NB4 (cell line): ENCODE measurements around the gene TYW1B.
"Not testable (repeated sequence)": the region's sequence is repeated elsewhere in the genome, so short reads cannot be mapped to it uniquely, and the experiment has no call there.

Source experiments
- CTCF ChIP-seq: IDR thresholded peaks from one replicate; pipeline ENCODE4 v1.5.1; 2012; ENCODE audit warnings: low read depth, low read length
- POLR2A ChIP-seq: IDR thresholded peaks from 2 replicates; pipeline ENCODE4 v1.6.1; 2011; ENCODE audit warnings: mild to moderate bottlenecking; ENCODE audit not compliant: insufficient read length; ENCODE audit errors: extremely low read depth

GRCh38 chr7:72544531-72544930 is 283.5 kb downstream of the TYW1B start:
- not testable (repeated sequence) for TF ChIP-seq POLR2A, CTCF
